ENCODE data around the gene TRIM17.

TRIM17 gene

DNA sequence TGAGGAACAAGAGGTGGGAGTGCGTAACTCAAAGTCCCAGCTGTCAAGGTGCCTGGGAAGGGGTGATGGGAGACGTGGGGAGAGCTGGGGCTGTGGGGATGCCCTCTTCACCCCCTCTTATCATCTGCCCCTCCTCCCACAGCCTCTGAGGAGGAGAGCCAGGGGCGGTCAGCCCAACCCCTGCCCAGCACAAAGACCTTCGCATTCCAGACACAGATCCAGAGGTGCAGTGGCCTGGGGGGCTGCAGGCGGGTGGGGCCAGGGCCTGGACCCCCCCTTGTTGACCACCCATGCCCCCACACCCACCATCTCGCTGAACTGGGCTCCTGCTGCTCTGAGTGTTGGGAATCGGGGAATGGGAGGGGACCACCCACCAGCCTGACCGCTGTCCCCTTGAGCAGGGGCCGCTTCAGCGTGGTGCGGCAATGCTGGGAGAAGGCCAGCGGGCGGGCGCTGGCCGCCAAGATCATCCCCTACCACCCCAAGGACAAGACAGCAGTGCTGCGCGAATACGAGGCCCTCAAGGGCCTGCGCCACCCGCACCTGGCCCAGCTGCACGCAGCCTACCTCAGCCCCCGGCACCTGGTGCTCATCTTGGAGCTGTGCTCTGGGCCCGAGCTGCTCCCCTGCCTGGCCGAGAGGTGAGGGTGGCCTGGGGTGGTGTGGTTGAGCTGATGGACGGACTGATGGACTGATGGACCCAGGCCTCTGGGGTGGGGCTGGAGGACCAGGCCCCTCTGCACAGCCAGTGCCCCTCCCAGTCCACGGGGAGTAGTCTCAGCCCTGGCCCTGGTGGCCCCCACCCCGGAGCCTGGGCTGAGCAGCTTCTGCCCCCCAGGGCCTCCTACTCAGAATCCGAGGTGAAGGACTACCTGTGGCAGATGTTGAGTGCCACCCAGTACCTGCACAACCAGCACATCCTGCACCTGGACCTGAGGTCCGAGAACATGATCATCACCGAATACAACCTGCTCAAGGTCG is 39.7 kb downstream of the TRIM17 start:
- DNase-seq = peak; percentile 20

- DNase-seq = no peak
Measured at GRCh38 chr1:228376262-228376628, 40.4 kb downstream of the TRIM17 start.

DNA sequence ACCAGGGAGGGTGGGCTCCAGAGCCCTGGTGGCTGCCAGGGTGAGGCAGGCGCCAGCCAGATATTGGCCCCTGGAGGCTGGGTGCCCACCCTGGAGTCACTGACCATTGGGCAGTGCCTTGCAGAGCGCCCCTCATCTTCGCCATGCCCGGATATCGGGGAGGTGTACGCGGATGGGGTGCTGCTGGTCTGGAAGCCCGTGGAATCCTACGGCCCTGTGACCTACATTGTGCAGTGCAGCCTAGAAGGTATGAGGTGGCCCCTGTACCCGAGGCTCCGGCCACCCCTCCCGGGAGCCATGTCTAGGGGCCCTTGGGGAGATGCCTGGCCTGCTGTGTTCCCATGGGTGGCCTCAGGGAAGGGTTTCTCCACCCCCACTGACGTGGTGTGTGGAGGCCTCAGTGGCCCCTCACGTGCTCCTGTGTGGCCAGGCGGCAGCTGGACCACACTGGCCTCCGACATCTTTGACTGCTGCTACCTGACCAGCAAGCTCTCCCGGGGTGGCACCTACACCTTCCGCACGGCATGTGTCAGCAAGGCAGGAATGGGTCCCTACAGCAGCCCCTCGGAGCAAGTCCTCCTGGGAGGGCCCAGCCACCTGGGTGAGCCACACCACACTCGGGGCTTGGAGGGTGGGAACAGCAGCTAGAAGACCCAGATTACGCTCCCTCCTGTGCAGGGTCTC is 40.9 kb downstream of the TRIM17 start:
- peak; percentile 14 for DNase-seq

DNA sequence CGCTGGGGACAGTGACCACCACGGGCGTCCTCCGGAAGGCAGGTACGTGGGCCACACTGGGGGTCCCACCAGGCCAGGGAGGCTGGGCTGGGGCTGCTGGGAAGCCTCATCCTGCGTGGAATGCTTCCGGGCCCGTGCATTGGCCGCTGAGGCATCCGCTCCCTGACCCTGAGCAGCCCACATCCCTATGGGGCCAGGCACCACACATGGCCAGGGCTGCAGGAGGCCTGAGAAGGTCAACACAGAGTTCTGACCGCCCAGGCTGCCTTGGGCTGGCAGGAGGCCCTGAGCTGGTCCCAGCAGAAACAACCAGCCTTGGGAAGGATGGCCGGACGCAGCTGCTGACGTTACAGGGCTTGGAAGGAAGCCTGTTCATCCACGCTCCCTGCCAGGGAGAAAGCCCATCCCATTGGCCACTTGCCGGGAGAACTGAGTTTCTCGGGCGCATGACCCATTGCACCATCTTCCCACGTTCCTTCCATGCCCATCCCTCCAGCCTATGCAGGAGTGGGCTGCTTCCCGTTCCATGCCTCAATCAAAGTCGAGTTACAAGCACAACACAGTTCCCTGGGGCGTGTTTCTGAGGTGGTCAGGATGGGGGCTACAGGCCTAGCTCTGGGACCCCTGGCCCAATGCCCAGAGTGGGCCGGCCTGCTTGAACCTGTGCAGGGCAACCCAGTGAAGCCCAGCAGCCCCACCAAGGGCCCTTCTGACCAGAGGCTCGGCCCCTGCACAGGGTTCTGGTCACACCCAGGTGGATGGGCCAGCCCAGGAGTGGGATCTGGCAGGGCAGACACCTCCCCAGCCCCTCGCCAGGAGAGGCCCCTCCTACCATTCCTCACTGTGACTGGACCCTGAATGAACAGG is 41.7 kb downstream of the TRIM17 start:
- peak; percentile 87 for DNase-seq

DNA sequence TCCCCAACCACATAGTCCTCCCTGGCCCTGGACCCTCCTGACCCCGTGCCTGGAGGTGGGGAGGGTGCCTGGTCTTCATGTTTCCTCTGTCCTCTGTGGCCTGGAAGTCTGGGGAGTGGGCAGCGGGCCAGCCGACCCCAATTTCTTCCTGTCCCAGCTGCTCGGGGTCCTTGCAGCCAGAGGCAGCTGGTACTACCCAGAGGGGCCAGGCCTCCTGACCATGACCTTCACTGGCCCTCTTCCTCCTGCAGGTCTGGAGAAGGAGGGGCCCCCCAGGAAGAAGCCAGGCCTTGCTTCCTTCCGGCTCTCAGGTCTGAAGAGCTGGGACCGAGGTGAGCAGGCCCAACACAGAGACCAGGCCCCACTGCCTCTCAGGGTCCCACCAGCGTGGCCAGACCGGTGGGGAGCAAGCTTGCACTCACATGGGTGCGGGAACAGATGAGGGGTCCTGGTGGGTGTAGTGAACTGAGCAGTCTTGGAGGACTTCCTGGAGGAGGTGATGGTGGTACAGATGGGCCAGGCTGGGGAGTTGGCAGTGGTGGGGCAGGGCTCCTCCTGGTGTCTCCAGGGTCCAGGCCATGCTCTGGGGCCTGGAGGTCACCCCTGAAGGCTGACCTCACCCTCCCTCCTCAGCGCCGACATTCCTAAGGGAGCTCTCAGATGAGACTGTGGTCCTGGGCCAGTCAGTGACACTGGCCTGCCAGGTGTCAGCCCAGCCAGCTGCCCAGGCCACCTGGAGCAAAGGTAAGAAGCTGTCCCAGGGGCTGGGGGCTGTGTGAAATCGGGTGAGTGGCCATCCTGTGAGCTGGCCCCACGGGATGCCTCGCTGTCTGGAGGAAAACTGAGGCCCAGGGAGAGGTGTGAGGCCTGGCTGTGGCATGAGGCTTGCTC is 42.7 kb downstream of the TRIM17 start:
- DNase-seq = peak; percentile 21

GRCh38 chr1:228373004-228373680 is 43.5 kb downstream of the TRIM17 start:
- no peak for DNase-seq

DNA sequence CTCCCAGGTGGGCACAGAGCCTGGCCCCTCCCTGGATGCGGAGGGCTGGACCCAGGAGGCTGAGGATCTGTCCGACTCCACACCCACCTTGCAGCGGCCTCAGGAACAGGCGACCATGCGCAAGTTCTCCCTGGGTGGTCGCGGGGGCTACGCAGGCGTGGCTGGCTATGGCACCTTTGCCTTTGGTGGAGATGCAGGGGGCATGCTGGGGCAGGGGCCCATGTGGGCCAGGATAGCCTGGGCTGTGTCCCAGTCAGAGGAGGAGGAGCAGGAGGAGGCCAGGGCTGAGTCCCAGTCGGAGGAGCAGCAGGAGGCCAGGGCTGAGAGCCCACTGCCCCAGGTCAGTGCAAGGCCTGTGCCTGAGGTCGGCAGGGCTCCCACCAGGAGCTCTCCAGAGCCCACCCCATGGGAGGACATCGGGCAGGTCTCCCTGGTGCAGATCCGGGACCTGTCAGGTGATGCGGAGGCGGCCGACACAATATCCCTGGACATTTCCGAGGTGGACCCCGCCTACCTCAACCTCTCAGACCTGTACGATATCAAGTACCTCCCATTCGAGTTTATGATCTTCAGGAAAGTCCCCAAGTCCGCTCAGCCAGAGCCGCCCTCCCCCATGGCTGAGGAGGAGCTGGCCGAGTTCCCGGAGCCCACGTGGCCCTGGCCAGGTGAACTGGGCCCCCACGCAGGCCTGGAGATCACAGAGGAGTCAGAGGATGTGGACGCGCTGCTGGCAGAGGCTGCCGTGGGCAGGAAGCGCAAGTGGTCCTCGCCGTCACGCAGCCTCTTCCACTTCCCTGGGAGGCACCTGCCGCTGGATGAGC is 44.3 kb downstream of the TRIM17 start:
- peak; percentile 21 for DNase-seq

DNA sequence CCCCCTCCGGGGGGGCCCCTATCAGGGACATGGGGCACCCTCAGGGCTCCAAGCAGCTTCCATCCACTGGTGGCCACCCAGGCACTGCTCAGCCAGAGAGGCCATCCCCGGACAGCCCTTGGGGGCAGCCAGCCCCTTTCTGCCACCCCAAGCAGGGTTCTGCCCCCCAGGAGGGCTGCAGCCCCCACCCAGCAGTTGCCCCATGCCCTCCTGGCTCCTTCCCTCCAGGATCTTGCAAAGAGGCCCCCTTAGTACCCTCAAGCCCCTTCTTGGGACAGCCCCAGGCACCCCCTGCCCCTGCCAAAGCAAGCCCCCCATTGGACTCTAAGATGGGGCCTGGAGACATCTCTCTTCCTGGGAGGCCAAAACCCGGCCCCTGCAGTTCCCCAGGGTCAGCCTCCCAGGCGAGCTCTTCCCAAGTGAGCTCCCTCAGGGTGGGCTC is 44.9 kb downstream of the TRIM17 start:
- DNase-seq = no peak

- DNase-seq = peak; percentile 25
Measured at GRCh38 chr1:228370941-228371740, 45.5 kb downstream of the TRIM17 start.

DNA sequence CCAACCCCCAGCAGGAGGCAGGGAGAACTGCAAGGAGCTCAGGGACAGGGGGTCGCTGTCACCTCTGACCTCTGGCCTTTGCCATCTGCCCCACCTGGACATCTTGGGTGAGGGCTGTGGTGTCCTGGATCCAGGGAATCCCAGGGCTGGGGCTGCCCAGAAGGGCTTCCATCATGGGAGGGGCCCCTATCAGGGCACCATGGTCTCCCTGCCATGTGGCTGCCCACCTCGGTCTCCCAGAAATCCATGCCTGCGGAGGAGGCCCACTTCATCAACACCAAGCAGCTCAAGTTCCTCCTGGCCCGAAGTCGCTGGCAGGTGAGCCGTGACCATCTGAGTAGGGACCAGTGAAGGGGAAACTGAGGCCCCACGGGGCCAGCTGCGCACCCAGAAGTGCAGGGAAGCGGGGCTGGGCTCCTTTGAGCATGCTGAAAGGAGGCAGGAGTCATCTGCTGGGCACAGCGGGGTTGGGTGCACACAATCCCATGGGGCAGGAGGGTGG is 46.2 kb downstream of the TRIM17 start:
- DNase-seq = peak; percentile 13

DNA sequence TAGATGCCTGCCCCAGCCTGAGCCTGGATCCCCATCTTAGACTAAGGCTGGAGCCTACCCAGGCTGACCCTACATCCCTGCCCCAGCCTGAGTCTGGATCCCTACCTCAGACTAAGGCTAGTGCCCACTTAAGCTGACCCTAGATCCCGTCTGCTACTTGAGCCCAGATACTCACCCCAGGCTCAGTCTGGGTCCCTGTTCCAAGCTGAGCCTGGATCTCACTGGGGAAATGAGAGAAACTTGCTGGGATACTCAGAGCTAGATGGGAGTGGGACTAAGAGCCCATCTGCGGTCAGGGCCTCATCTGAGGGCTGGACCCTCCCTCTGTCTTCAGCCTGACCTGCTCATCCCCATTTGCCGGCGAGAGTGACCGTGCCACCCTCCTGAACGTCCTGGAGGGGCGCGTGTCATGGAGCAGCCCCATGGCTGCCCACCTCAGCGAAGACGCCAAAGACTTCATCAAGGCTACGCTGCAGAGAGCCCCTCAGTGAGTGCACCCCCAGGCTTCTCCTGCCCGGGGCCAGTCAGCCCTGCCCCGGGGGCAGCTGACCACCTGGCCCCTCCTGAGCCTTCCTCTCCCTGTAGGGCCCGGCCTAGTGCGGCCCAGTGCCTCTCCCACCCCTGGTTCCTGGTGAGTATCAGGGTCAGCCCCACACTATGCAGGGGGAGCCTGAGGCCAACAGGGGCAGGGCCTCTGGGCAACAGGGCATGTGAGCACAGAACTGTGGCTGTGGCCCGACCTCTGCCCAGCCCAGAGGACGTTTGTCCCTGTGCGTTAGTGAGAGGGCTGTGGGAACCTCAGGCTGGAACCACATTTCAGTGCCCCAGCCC is 46.8 kb downstream of the TRIM17 start:
- peak; percentile 12 for DNase-seq

DNA sequence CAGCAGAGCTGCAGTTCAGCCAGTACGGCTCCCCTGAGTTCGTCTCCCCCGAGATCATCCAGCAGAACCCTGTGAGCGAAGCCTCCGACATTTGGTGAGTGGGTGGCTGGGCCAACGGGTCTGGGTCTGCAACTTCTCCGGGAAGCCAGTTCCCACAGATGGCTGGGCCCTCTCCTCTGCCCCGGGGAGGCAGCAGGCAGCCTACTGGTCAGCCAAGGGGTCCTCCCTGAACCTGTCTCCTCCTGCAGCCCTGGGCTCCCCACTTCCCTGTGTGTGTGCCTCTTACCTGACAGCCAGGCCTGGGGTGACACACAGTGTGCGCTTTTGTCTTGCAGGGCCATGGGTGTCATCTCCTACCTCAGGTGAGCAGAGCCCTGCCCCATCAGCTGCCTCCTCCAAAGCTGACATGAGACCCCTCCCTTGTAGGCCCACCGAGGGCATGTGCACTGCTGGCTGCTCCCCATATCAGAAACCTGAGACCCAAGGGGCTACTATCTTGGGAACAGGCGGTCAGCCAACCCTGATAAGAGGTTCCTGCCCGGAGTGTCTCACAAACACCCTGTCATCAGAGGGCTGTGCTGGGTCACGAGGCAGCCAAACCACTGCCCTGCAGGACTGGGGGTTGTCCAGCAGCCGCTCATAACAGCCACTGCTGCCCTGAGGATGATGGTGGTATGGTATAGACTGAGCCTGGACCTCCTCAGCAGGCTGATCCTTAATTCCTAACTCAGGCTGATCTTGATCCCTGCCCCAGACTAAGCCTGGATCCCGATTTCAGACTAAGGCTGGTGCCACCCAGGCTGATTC is 47.7 kb downstream of the TRIM17 start:
- DNase-seq = peak; percentile 36

DNA sequence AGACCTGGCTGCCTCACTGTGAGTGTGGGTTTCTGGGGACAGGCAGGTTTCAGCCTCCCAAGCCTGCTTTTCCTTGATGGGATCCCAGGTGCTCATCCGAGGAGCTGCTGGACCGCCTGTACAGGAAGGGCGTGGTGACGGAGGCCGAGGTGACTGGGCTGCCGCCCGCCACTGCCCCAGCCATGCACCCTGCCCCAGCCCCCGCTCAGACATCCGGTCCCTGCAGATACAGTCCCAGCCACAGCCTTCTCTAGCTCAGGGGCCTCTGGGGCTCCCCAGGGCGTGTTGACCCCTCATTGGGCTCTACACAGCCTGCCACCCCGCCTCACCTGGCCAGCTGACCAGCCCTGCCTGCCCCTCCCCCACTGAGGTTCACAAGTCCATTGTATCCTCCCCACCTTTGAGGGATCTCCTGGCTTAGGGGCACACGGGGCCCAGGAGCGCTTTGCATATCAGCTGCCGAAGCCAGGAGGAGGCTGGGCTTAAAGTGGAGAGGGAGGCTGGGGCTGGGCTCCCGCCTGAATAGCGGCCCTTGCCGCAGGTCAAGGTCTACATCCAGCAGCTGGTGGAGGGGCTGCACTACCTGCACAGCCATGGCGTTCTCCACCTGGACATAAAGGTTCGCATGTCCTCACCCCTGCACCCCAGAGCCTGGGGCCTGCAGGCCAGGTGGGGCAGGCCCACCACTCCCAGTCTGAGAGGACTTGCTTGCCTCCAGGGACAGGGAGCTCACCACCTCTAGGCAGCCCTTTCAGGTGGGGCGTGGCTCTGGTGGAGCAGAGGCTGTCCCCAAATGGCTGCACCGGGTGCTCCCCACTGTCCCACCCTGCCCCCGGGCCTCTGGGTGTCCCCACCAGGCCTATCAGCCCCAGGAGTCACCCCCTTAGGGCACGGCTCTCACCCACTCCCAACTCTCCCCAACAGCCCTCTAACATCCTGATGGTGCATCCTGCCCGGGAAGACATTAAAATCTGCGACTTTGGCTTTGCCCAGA is 48.6 kb downstream of the TRIM17 start:
- peak; percentile 19 for DNase-seq

DNA sequence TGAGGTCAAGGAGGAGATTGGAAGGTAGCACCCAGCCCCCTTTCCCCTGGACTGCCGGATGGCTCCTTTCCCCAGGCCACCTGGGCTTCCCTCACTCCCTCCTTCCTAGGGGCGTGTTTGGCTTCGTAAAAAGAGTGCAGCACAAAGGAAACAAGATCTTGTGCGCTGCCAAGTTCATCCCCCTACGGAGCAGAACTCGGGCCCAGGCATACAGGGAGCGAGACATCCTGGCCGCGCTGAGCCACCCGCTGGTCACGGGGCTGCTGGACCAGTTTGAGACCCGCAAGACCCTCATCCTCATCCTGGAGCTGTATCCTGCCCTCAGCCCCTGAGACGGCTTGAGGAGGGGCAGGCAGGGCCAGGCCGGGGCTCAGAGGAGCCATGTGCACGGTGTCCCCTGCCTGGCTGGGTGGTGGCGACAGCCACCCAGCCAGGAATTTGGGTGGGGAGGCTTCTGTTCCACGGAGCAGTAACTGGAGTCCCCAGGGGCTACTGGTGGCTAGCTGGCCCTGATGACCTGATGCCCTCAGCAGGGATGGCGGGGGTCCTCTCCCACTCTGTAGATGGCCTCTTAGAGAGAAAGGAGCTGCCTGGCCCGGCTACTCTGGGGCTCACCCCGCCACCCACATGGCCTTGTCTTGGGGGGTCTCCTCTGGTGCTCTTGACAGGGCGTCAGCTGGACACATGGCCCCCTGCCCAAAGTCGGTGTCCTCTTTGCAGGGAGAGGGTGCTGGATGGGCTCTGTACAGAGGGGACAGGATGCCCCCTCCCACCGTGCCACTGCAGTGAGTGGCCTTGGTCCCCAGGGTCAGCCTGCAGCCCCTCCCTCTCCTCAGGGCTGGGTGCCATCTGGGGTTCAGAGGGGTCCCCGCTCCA is 49.6 kb downstream of the TRIM17 start:
- DNase-seq = peak; percentile 21
